Heart left ventricle (tissue), 16 donors: ENCODE data around the gene CBLC. TPM values are rescaled to one million over a fixed set of nuclear protein-coding genes. Genes with fewer than 3 reads are reported as not detected.
A peak's percentile ranks its signal among the peaks of the same experiment; 100 is the strongest.

Source experiments
- ATAC-seq, 4 donors: fragments of 200-7000 bp; cut with Tn5 transposase; one replicate each; pipeline ENCODE4 v1.9.1; 2020 to 2022; ENCODE audit warnings: moderate library complexity in 4 of 4, mild to moderate bottlenecking in 3 of 4, moderate number of reproducible peaks in 1 of 4
- DNase-seq, 5 donors: peaks; one replicate each; pipeline ENCODE4 v3.0.0-alpha.2; 2020
- H3K27ac ChIP-seq, 12 donors: fragments of 200-600 bp; sonication (generic) in 4 of 12; one replicate each; pipeline versions ENCODE4 v1.5.0 to v1.8.0; 2016 to 2022; ENCODE audit warnings: mild to moderate bottlenecking in 2 of 12
- H3K27me3 ChIP-seq, 9 donors: fragments of 200-600 bp; sonication (generic) in 2 of 9; one replicate each; pipeline versions ENCODE4 v1.5.1 to v1.8.0; 2016 to 2022; ENCODE audit warnings: mild to moderate bottlenecking in 3 of 9
- H3K36me3 ChIP-seq, 9 donors: fragments of 200-600 bp; sonication (generic) in 2 of 9; one replicate each; pipeline versions ENCODE4 v1.5.0 to v1.8.0; 2018 to 2022; ENCODE audit warnings: mild to moderate bottlenecking in 2 of 9
- H3K4me1 ChIP-seq, 12 donors: fragments of 200-600 bp; sonication (generic) in 4 of 12; one replicate each; pipeline versions ENCODE4 v1.5.0 to v1.8.0; 2016 to 2022; ENCODE audit warnings: mild to moderate bottlenecking in 3 of 12
- H3K4me3 ChIP-seq, 12 donors: fragments of 200-600 bp; sonication (generic) in 4 of 12; one replicate each; pipeline versions ENCODE4 v1.5.0 to v1.8.0; 2017 to 2022; ENCODE audit warnings: mild to moderate bottlenecking in 9 of 12, moderate library complexity in 4 of 12
- H3K9me3 ChIP-seq, 12 donors: fragments of 200-600 bp; sonication (generic) in 4 of 12; one replicate each; pipeline versions ENCODE4 v1.5.0 to v1.8.0; 2016 to 2022; ENCODE audit warnings: mild to moderate bottlenecking in 1 of 12
- POLR2A ChIP-seq, 2 donors: fragments of 450-650 bp; IDR thresholded peaks; one replicate each; pipeline ENCODE4 v1.6.1; 2017; ENCODE audit warnings: antibody characterized with exemption in 2 of 2, mild to moderate bottlenecking in 2 of 2, moderate library complexity in 2 of 2
- WGBS, 4 donors: extraction: QIAGEN DNeasy Blood & Tissue Kit in 2 of 4; methylation state at CpG; one replicate each; pipeline versions ENCODE4 v1.1.5 to v1.1.7; 2013 to 2018; 5-methylcytosine and 5-hydroxymethylcytosine counted together
- intact Hi-C, 10 donors: fragments of 100-400 bp; cut with DNase I; formaldehyde crosslinking; loops; one replicate each; pipeline versions ENCODE4 v1.11.1 to v1.14.2; 2022
- polyA plus RNA-seq, 2 donors: library from polyadenylated mRNA; stranded (reverse); fragments of 200-250 nt; gene quantifications; one replicate each; pipeline ENCODE4 v1.2.3, GENCODE V29; 2013
- total RNA-seq, 9 donors: library from RNA; depleted of rRNA in 2 of 9; stranded (reverse); fragments of >200 nt in 2 of 9; fragmentation: NEBNext Ultra II Directional in 3 of 9; extraction: Animal tissue kit (Norgen Biotek cat#: 25700) in 3 of 9; gene quantifications; one replicate each; pipeline versions ENCODE4 v1.1.0 to v1.2.4, GENCODE V29; 2016 to 2023
- TF ChIP-seq, protein P1 (sequence below), 12 donors: fragments of 200-600 bp; sonication (generic) in 4 of 12; IDR thresholded peaks; one replicate each; pipeline versions ENCODE4 v1.5.0 to v1.8.0; 2018 to 2022; ENCODE audit warnings: antibody characterized with exemption in 12 of 12, mild to moderate bottlenecking in 5 of 12
- donor health status: ischemic (EF 13 %, LVEDD 7.1; RV severe dilation, severe dysfunction).
- donor health status: healthy with polysubstance abuse.
- donor health status: DM: no; HTN: yes; CAD: no.
- donor health status: DM: no; HTN: no; CAD: no.
- donor health status: ischemic (EF 25% LVEDD 6.9; RV normal size, moderate dysfunction).
- donor health status: ischemic (EF 25% LVEDD 5.7; RV mildly dilated, moderate dysfunction).
- donor health status: healthy.
- donor health status: DM: yes; HTN: yes; CAD: no.
- donor health status: ischemic (EF 35%, LVEDD 5.7; RV mildly dilated, moderate dysfunction).
- donor health status: nonischemic (EF 11% LVEDD 7.7; RV severe dilation, severe dysfunction).
- donor health status: DM: yes; HTN: yes; CAD: no.
- donor health status: PGD.
- donor health status: ischemic (EF 29% LVEDD 5.4; RV normal size, mild dysfunction).
- donor health status: nonischemic (EF 23%, LVEDD 6.1; RV moderate dilation, normal function).

The CBLC gene
- total and polyA plus RNA-seq, 11 donors = 0.04 TPM; not detected in 10

DNA sequence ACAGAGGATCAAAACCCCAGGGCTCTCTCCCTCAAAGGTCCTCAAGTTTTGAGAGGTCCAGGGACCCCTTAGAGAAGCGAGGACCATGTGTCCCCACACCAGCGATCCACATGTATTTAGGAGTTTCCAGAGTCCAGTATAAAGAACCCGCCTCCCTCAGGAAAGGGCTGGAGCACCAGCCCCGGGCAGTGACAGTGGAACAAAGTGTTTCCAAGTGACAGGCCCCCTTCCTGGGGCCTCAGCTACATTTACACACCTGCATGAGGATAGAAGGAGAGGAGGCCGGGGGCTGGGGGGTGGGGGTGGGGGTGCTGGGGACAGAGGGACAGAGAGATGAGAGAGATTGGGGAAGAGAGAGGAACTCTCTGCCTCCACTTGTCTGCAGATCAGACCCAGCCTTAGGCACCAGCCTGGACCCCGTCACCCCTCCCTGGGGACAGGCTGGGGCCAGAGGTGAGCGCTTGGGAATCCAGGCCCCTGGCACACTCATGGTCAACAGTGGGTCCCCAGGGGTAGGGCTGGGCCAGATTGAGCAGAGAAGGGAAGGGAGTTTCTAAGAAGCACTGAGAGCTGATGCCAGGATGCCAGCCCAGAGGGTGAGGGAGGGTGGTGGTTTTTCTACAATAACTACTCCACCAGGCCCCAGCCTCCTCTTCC is 32.0 kb downstream of the CBLC start:
- peak in 1 of 4 donors; percentile 13 for ATAC-seq
- H3K9me3 ChIP-seq = no peaks in the 10 kb centered on the region
- 19 to 21% (median 20%) methylated on average over 7 of the region's 7 CpGs for WGBS, 4 donors
- H3K27ac ChIP-seq = peak overlapping the region; percentile 8 to 97 (median 86)
- H3K4me1 ChIP-seq = peaks cover 0 to 50% (median 22%) of the 10 kb centered on the region in 12 donors
- peaks cover 0 to 35% (median 21%) of the 10 kb centered on the region in 9 donors for H3K36me3 ChIP-seq
- DNase-seq = no peak
- TF ChIP-seq, protein P1, sequence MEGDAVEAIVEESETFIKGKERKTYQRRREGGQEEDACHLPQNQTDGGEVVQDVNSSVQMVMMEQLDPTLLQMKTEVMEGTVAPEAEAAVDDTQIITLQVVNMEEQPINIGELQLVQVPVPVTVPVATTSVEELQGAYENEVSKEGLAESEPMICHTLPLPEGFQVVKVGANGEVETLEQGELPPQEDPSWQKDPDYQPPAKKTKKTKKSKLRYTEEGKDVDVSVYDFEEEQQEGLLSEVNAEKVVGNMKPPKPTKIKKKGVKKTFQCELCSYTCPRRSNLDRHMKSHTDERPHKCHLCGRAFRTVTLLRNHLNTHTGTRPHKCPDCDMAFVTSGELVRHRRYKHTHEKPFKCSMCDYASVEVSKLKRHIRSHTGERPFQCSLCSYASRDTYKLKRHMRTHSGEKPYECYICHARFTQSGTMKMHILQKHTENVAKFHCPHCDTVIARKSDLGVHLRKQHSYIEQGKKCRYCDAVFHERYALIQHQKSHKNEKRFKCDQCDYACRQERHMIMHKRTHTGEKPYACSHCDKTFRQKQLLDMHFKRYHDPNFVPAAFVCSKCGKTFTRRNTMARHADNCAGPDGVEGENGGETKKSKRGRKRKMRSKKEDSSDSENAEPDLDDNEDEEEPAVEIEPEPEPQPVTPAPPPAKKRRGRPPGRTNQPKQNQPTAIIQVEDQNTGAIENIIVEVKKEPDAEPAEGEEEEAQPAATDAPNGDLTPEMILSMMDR (IDR thresholded peaks at IDR 0.05) = no peak
- no peak for TF ChIP-seq POLR2A (IDR thresholded peaks at IDR 0.05)
- H3K27me3 ChIP-seq = peaks cover 0 to 8% (median 0%) of the 10 kb centered on the region in 9 donors
- H3K4me3 ChIP-seq = peak overlapping the region; percentile 32 to 94 (median 77)
- intact Hi-C loops = loop anchor here in 4 of 10 donors (2.0 kb wide), 2 partner anchors 25 to 35 kb away; no protein-coding TSS in a partner anchor

GRCh38 chr19:44810234-44811121 is 32.8 kb downstream of the CBLC start:
- Histone ChIP-seq H3K27me3 (peaks cover 0 to 8% (median 0%) of the 10 kb centered on the region in 9 donors), H3K9me3 (no peaks in the 10 kb centered on the region), H3K4me3 (peak overlapping the region in 11 of 12 donors; percentile 4 to 94 (median 79)), H3K4me1 (peaks cover 0 to 50% (median 22%) of the 10 kb centered on the region in 12 donors), H3K36me3 (peaks cover 0 to 43% (median 27%) of the 10 kb centered on the region in 9 donors), H3K27ac (peak overlapping the region in 9 of 12 donors; percentile 1 to 97 (median 87))
- ATAC-seq (no peak), DNase-seq (no peak)
- 50 to 68% (median 56%) methylated on average over 11 to 13 of the region's 13 CpGs for WGBS, 4 donors
- TF ChIP-seq, protein P1 (IDR thresholded peaks at IDR 0.05) = no peak
- no peak for TF ChIP-seq POLR2A (IDR thresholded peaks at IDR 0.05)
- intact Hi-C loops = no loop called here

DNA sequence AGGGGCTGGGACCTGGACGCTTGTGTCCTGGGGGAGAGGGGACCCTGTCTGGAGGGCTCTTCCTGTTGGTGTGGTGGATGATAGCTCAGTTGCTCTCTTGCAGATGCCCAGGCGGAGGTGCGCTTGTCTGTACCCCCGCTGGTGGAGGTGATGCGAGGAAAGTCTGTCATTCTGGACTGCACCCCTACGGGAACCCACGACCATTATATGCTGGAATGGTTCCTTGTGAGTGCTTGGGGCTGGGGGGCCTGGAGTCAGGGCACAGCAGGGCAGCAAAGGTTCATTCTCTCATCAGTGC is 33.4 kb downstream of the CBLC start:
- 85 to 93% (median 87%) methylated on average over 6 to 7 of the region's 7 CpGs for WGBS, 4 donors
- Histone ChIP-seq H3K27me3 (peaks cover 0 to 8% (median 0%) of the 10 kb centered on the region in 9 donors), H3K4me1 (peaks cover 0 to 50% (median 22%) of the 10 kb centered on the region in 12 donors), H3K36me3 (peaks cover 0 to 47% (median 27%) of the 10 kb centered on the region in 9 donors), H3K9me3 (no peaks in the 10 kb centered on the region), H3K27ac (peak overlapping the region in 2 of 12 donors; percentile 4 to 82), H3K4me3 (peak overlapping the region in 4 of 12 donors; percentile 15 to 91 (median 74))
- DNase-seq = no peak
- intact Hi-C loops = no loop called here
- TF ChIP-seq, protein P1 (IDR thresholded peaks at IDR 0.05) = no peak
- TF ChIP-seq POLR2A (IDR thresholded peaks at IDR 0.05) = no peak
- ATAC-seq = no peak
